HG02588 (cell line): ENCODE measurements around the gene SLC14A1.

Experiments
- ATAC-seq: cut with Tn5 transposase; IDR thresholded peaks from one replicate; pipeline ENCODE4 v1.9.1; 2021; ENCODE audit warnings: mild to moderate bottlenecking, moderate library complexity; ENCODE audit not compliant: unreplicated experiment

Gene SLC14A1

GRCh38 chr18:45793264-45793965, 69.4 kb downstream of the SLC14A1 start:
- no peak for ATAC-seq

- no peak for ATAC-seq
Measured at GRCh38 chr18:45801416-45802004, 77.5 kb downstream of the SLC14A1 start.
